Measurements from ENCODE around the gene MYH14. TPM values are rescaled to one million over a fixed set of nuclear protein-coding genes. Genes with fewer than 3 reads are reported as not detected.

The MYH14 gene
- polyA plus RNA-seq, 1 of the 3 experiments (the other 2 are of a cell fraction), result 0.02 TPM

GRCh38 chr19:50331221-50331993 is 128.0 kb downstream of the MYH14 start:
- Histone ChIP-seq H3F3A (replicated peaks; ENCODE audit: insufficient read depth) (peaks cover 9% of the 10 kb centered on the region), H3K4me3 (ENCODE audit: low read depth in 2 of 2, low read length in 1 of 2) (peak overlapping the region; percentile 49 to 67), H3K79me2 (ENCODE audit: insufficient read depth) (no peaks in the 10 kb centered on the region), H3K9me2 (no peaks in the 10 kb centered on the region), H3K27ac (ENCODE audit: low read depth in 2 of 2, low read length in 1 of 2) (peak overlapping the region in 1 of 2 experiments; percentile 31; a peak in 2 of 4 replicates), H3K4me1 (ENCODE audit: control insufficient read depth in 1 of 2, insufficient read depth in 2 of 2, low read depth in 1 of 2, low read length in 1 of 2) (peaks cover 7 to 40% of the 10 kb centered on the region in 2 experiments; a peak in 2 of 4 replicates), H3K36me3 (replicated peaks in 1 of 2; ENCODE audit: control insufficient read depth in 1 of 2, insufficient read depth in 2 of 2, low read length in 1 of 2) (no peaks in the 10 kb centered on the region), H2AFZ (ENCODE audit: low read depth) (no peak overlapping the region), H3K9me3 (no peaks in the 10 kb centered on the region), H4K20me1 (ENCODE audit: insufficient read depth) (no peaks in the 10 kb centered on the region), H3K9ac (no peak overlapping the region), H3K4me2 (peak overlapping the region; percentile 78), H3K27me3 (ENCODE audit: insufficient read depth) (peaks cover 15% of the 10 kb centered on the region; the same call in 1 of the 2 replicates)
- ChIA-PET CTCF (no interaction called here), POLR2A (no interaction called here)
- TF ChIP-seq GABPA (IDR thresholded peaks at IDR 0.05; ENCODE audit: low read depth) (no peak), RCOR1 (IDR thresholded peaks at IDR 0.05; ENCODE audit: low read length) (no peak), FOSL2 (IDR thresholded peaks at IDR 0.05; ENCODE audit: borderline replicate concordance, low read depth) (no peak), RAD21 (IDR thresholded peaks at IDR 0.05; ENCODE audit: low read length) (no peak), JUND (IDR thresholded peaks at IDR 0.05) (no peak), MEF2A (IDR thresholded peaks at IDR 0.05; ENCODE audit: borderline replicate concordance, low read depth) (no peak), MXI1 (IDR thresholded peaks at IDR 0.05; ENCODE audit: low read depth, low read length) (no peak), CTCF (IDR thresholded peaks at IDR 0.05) (no peak), FOXM1 (IDR thresholded peaks at IDR 0.05; ENCODE audit: low read depth) (no peak), PBX3 (IDR thresholded peaks at IDR 0.05) (no peak), TCF12 (IDR thresholded peaks at IDR 0.05) (no peak), EP300 (IDR thresholded peaks at IDR 0.05; ENCODE audit: borderline replicate concordance in 1 of 2, low read depth in 1 of 2, low read length in 1 of 2) (no peak), RFX5 (IDR thresholded peaks at IDR 0.05; ENCODE audit: low read length) (no peak), ELF1 (IDR thresholded peaks at IDR 0.05) (no peak), RXRA (IDR thresholded peaks at IDR 0.05; ENCODE audit: borderline replicate concordance, low read depth) (no peak)
- TF ChIP-seq, protein P1, sequence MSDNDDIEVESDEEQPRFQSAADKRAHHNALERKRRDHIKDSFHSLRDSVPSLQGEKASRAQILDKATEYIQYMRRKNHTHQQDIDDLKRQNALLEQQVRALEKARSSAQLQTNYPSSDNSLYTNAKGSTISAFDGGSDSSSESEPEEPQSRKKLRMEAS (IDR thresholded peaks at IDR 0.05; ENCODE audit: low read depth), result no peak
- TF ChIP-seq, protein P2, sequence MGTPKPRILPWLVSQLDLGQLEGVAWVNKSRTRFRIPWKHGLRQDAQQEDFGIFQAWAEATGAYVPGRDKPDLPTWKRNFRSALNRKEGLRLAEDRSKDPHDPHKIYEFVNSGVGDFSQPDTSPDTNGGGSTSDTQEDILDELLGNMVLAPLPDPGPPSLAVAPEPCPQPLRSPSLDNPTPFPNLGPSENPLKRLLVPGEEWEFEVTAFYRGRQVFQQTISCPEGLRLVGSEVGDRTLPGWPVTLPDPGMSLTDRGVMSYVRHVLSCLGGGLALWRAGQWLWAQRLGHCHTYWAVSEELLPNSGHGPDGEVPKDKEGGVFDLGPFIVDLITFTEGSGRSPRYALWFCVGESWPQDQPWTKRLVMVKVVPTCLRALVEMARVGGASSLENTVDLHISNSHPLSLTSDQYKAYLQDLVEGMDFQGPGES (IDR thresholded peaks at IDR 0.05; ENCODE audit: low read depth, low read length), result no peak
- no peak for DNase-seq
- WGBS (ENCODE audit: low lambda C conversion rate), result 33% methylated on average over 10 of the region's 10 CpGs

All from SK-N-SH (cell line).